ENCODE results near the gene NT5E. TPM values are rescaled to one million over a fixed set of nuclear protein-coding genes. Genes with fewer than 3 reads are reported as not detected.

Gene NT5E
- total RNA-seq, 1 experiment from 2014 or later: 112 TPM

GRCh38 chr6:85452441-85452881 is 2.6 kb downstream of the NT5E start:
- ChIA-PET CTCF (interaction anchor here (0.6 to 4.8 kb wide), 11 partner anchors 8 to 724 kb away, joined by 3 to 58 read pairs (median 4); no protein-coding TSS in a partner anchor), POLR2A (interaction anchor here (0.9 to 6.0 kb wide), 7 partner anchors 9 to 92 kb away, joined by 3 to 107 read pairs (median 8); no protein-coding TSS in a partner anchor)
- Mint-ChIP-seq H3K4me1 (ENCODE audit: insufficient read depth, unreplicated experiment) (peaks cover 59% of the 10 kb centered on the region), H3K9me3 (ENCODE audit: unreplicated experiment) (no peaks in the 10 kb centered on the region), H3K4me3 (ENCODE audit: unreplicated experiment) (peak overlapping the region; percentile 88), H3K27me3 (ENCODE audit: insufficient read depth, unreplicated experiment) (no peaks in the 10 kb centered on the region), H3K36me3 (ENCODE audit: insufficient read depth, unreplicated experiment) (peaks cover 7% of the 10 kb centered on the region), H3K27ac (ENCODE audit: low read depth, unreplicated experiment) (peak overlapping the region; percentile 32)
- BruUV-seq (replicated peaks): no TSS peak
- DNase-seq (ENCODE audit: unreplicated experiment): peak; percentile 38
- TF ChIP-seq CTCF (IDR thresholded peaks at IDR 0.05; ENCODE audit: unreplicated experiment): no peak
- intact Hi-C loops (cut with micrococcal nuclease): loop anchor here (1.0 kb wide), 1 partner anchor 12 kb away; no protein-coding TSS in a partner anchor

- Mint-ChIP-seq H3K4me1 (ENCODE audit: insufficient read depth, unreplicated experiment) (peaks cover 59% of the 10 kb centered on the region), H3K36me3 (ENCODE audit: insufficient read depth, unreplicated experiment) (peaks cover 7% of the 10 kb centered on the region), H3K4me3 (ENCODE audit: unreplicated experiment) (peak overlapping the region; percentile 88), H3K27ac (ENCODE audit: low read depth, unreplicated experiment) (peak overlapping the region; percentile 32), H3K27me3 (ENCODE audit: insufficient read depth, unreplicated experiment) (no peaks in the 10 kb centered on the region), H3K9me3 (ENCODE audit: unreplicated experiment) (no peaks in the 10 kb centered on the region)
- POLR2A ChIA-PET: interaction anchor here (0.9 to 6.0 kb wide), 5 partner anchors 8 to 92 kb away, joined by 3 to 107 read pairs (median 68); no protein-coding TSS in a partner anchor
- no TSS peak for BruUV-seq (replicated peaks)
- no peak for DNase-seq (ENCODE audit: unreplicated experiment)
- TF ChIP-seq CTCF (IDR thresholded peaks at IDR 0.05; ENCODE audit: unreplicated experiment): no peak
- intact Hi-C loops (cut with micrococcal nuclease): no loop called here
- CTCF ChIA-PET: interaction anchor here (0.6 to 1.9 kb wide), 3 partner anchors 30 to 724 kb away, joined by 3 to 9 read pairs (median 4); no protein-coding TSS in a partner anchor
Measured at GRCh38 chr6:85453052-85453451, 3.2 kb downstream of the NT5E start.

GRCh38 chr6:85453490-85453889 is 3.6 kb downstream of the NT5E start:
- TF ChIP-seq CTCF (IDR thresholded peaks at IDR 0.05; ENCODE audit: unreplicated experiment): no peak
- intact Hi-C loops (cut with micrococcal nuclease): no loop called here
- Mint-ChIP-seq H3K27ac (ENCODE audit: low read depth, unreplicated experiment) (peak overlapping the region; percentile 32), H3K9me3 (ENCODE audit: unreplicated experiment) (no peaks in the 10 kb centered on the region), H3K36me3 (ENCODE audit: insufficient read depth, unreplicated experiment) (peaks cover 7% of the 10 kb centered on the region), H3K4me3 (ENCODE audit: unreplicated experiment) (no peak overlapping the region), H3K4me1 (ENCODE audit: insufficient read depth, unreplicated experiment) (peaks cover 59% of the 10 kb centered on the region), H3K27me3 (ENCODE audit: insufficient read depth, unreplicated experiment) (no peaks in the 10 kb centered on the region)
- ChIA-PET CTCF (interaction anchor here (0.9 kb wide), 1 partner anchor 29 kb away, joined by 3 read pairs; no protein-coding TSS in a partner anchor), POLR2A (interaction anchor here (4.7 to 6.0 kb wide), 2 partner anchors 8 to 93 kb away, joined by 68 to 107 read pairs; no protein-coding TSS in a partner anchor)
- no TSS peak for BruUV-seq (replicated peaks)
- DNase-seq (ENCODE audit: unreplicated experiment): no peak

- CTCF ChIA-PET: interaction anchor here (1.1 to 2.1 kb wide), 3 partner anchors 28 to 100 kb away, joined by 3 to 15 read pairs (median 4); no protein-coding TSS in a partner anchor
- intact Hi-C loops (cut with micrococcal nuclease): no loop called here
- H3K4me3 Mint-ChIP-seq (ENCODE audit: unreplicated experiment): no peak overlapping the region
- no peak for TF ChIP-seq CTCF (IDR thresholded peaks at IDR 0.05; ENCODE audit: unreplicated experiment)
- POLR2A ChIA-PET: interaction anchor here (0.6 to 1.9 kb wide), 2 partner anchors 33 to 50 kb away, joined by 3 to 4 read pairs; no protein-coding TSS in a partner anchor
- no peaks in the 10 kb centered on the region for H3K9me3 Mint-ChIP-seq (ENCODE audit: unreplicated experiment)
- peaks cover 74% of the 10 kb centered on the region for H3K4me1 Mint-ChIP-seq (ENCODE audit: insufficient read depth, unreplicated experiment)
- no peaks in the 10 kb centered on the region for H3K27me3 Mint-ChIP-seq (ENCODE audit: insufficient read depth, unreplicated experiment)
- no peak for DNase-seq (ENCODE audit: unreplicated experiment)
- no peak overlapping the region for H3K27ac Mint-ChIP-seq (ENCODE audit: low read depth, unreplicated experiment)
- H3K36me3 Mint-ChIP-seq (ENCODE audit: insufficient read depth, unreplicated experiment): peaks cover 1% of the 10 kb centered on the region
- BruUV-seq (replicated peaks): no TSS peak
Measured at GRCh38 chr6:85455471-85456026, 5.7 kb downstream of the NT5E start.
